IMR-90 (cell line): ENCODE data around the gene DNAJC4. TPM values are rescaled to one million over a fixed set of nuclear protein-coding genes. Genes with fewer than 3 reads are reported as not detected.

Experiments
- ATAC-seq: fragments of 200-7000 bp; cut with Tn5 transposase; 2 replicates; pipeline ENCODE4 v1.9.1; 2020; ENCODE audit warnings: low read depth, mild to moderate bottlenecking, moderate library complexity
- BruUV-seq: library from RNA; stranded (reverse); fragments of 400-500 nt; replicated peaks from 2 replicates; lab custom pipeline; 2021; lab: Mats Ljungman, UMichigan
- CTCF ChIA-PET: fragments of 300-600 bp; formaldehyde crosslinking; extraction: SDS; loops from one replicate; lab custom pipeline; 2021; ENCODE audit warnings: antibody characterized with exemption; lab: Yijun Ruan, JAX
- POLR2A ChIA-PET: fragments of 300-600 bp; sonication (Branson Sonifier 250); formaldehyde crosslinking; loops from one replicate; lab custom pipeline; 2022; ENCODE audit warnings: antibody characterized with exemption; ENCODE audit not compliant: unreplicated experiment; lab: Charles Lee
- DNase-seq: peaks from one replicate; pipeline ENCODE4 v3.0.0; 2013
- H2AFZ ChIP-seq: replicated peaks from 2 replicates; pipeline ENCODE3; 2013; ENCODE audit warnings: low read length, mild to moderate bottlenecking; ENCODE audit not compliant: poor library complexity
- H2AK5ac ChIP-seq: 2 replicates; pipeline ENCODE4 v1.6.1; 2013; ENCODE audit warnings: low read depth, low read length, inconsistent platforms
- H2AK9ac ChIP-seq: replicated peaks from 2 replicates; pipeline ENCODE3; 2013; ENCODE audit warnings: mild to moderate bottlenecking, low read depth, low read length, moderate library complexity; ENCODE audit not compliant: poor library complexity
- H2BK120ac ChIP-seq: 2 replicates; pipeline ENCODE4 v1.6.1; 2013; ENCODE audit warnings: low read depth, low read length, inconsistent platforms
- H2BK15ac ChIP-seq: 3 replicates; pipeline ENCODE4 v1.6.1; 2013; ENCODE audit warnings: low read depth, low read length, inconsistent platforms
- H2BK20ac ChIP-seq: 2 replicates; pipeline ENCODE4 v1.6.1; 2013; ENCODE audit warnings: low read depth, mild to moderate bottlenecking, inconsistent platforms, low read length, moderate library complexity
- H2BK5ac ChIP-seq: 2 replicates; pipeline ENCODE4 v1.6.1; 2013; ENCODE audit warnings: mild to moderate bottlenecking, low read depth, low read length, inconsistent platforms; ENCODE audit not compliant: poor library complexity, severe bottlenecking
- H3K14ac ChIP-seq: replicated peaks from 2 replicates; pipeline ENCODE4 v1.6.1; 2013; ENCODE audit warnings: low read depth, low read length, inconsistent platforms
- H3K18ac ChIP-seq: 2 replicates; pipeline ENCODE4 v1.6.1; 2013; ENCODE audit warnings: low read depth, low read length, control low read depth
- H3K23ac ChIP-seq: 2 replicates; pipeline ENCODE4 v1.6.1; 2013; ENCODE audit warnings: low read depth, low read length, inconsistent platforms
- H3K27ac ChIP-seq: 2 replicates; pipeline ENCODE4 v1.5.1; 2013; ENCODE audit warnings: mild to moderate bottlenecking, control low read depth, low read length; ENCODE audit not compliant: insufficient read depth
- H3K27me3 ChIP-seq: 2 replicates; pipeline ENCODE4 v1.6.1; 2013; ENCODE audit warnings: low read length; ENCODE audit not compliant: control insufficient read depth, insufficient read depth
- H3K36me3 ChIP-seq: 2 replicates; pipeline ENCODE4 v1.6.1; 2013; ENCODE audit warnings: low read length, mixed read lengths; ENCODE audit not compliant: control insufficient read depth, insufficient read depth
- H3K4ac ChIP-seq: 2 replicates; pipeline ENCODE4 v1.6.1; 2013; ENCODE audit warnings: low read depth, low read length, inconsistent platforms
- H3K4me1 ChIP-seq: 2 replicates; pipeline ENCODE4 v1.6.1; 2013; ENCODE audit warnings: low read length, mixed read lengths; ENCODE audit not compliant: control insufficient read depth, insufficient read depth
- H3K4me2 ChIP-seq: 2 replicates; pipeline ENCODE4 v1.6.1; 2013; ENCODE audit warnings: low read depth, mild to moderate bottlenecking, control low read depth, low read length, moderate library complexity
- H3K4me3 ChIP-seq: 2 replicates; pipeline ENCODE4 v1.5.1; 2013; ENCODE audit warnings: low read depth, mild to moderate bottlenecking, control low read depth, low read length, moderate library complexity; ENCODE audit not compliant: insufficient read depth
- H3K56ac ChIP-seq: 2 replicates; pipeline ENCODE4 v1.6.1; 2013; ENCODE audit warnings: low read length, inconsistent platforms; ENCODE audit not compliant: insufficient read depth; ENCODE audit errors: extremely low read depth
- H3K79me1 ChIP-seq, 2 experiments: 2 replicates each; pipeline ENCODE4 v1.6.1; 2013; ENCODE audit warnings: low read length in 2 of 2, inconsistent platforms in 1 of 2, low read depth in 1 of 2
- H3K9ac ChIP-seq: 2 replicates; pipeline ENCODE4 v1.6.1; 2013; ENCODE audit warnings: low read depth, low read length, control low read depth
- H3K9me1 ChIP-seq: 2 replicates; pipeline ENCODE4 v1.6.1; 2013; ENCODE audit warnings: low read length, inconsistent platforms; ENCODE audit not compliant: insufficient read depth
- H3K9me3 ChIP-seq: 2 replicates; pipeline ENCODE4 v1.6.1; 2013; ENCODE audit warnings: low read length; ENCODE audit not compliant: control insufficient read depth, insufficient read depth
- H4K20me1 ChIP-seq: 2 replicates; pipeline ENCODE4 v1.6.1; 2013; ENCODE audit warnings: low read length, inconsistent platforms; ENCODE audit not compliant: insufficient read depth
- H4K5ac ChIP-seq: 2 replicates; pipeline ENCODE4 v1.6.1; 2013; ENCODE audit warnings: mild to moderate bottlenecking, low read depth, low read length, control low read depth
- H4K8ac ChIP-seq, 2 experiments: 2 replicates each; pipeline ENCODE4 v1.6.1; 2013; ENCODE audit warnings: low read depth in 2 of 2, low read length in 2 of 2, control low read depth in 1 of 2, inconsistent platforms in 1 of 2
- H4K91ac ChIP-seq: 2 replicates; pipeline ENCODE4 v1.6.1; 2013; ENCODE audit warnings: low read depth, low read length, inconsistent platforms; ENCODE audit not compliant: insufficient read depth
- BHLHE40 ChIP-seq: fragments of 150-350 bp; IDR thresholded peaks from 2 replicates; pipeline ENCODE4 v1.6.1; 2016; ENCODE audit warnings: mild to moderate bottlenecking, low read depth, low read length
- CEBPB ChIP-seq: IDR thresholded peaks from 2 replicates; pipeline ENCODE4 v1.6.1; 2012; ENCODE audit warnings: low read depth, low read length, improper control_type of control experiment
- CHD1 ChIP-seq: IDR thresholded peaks from 2 replicates; pipeline ENCODE4 v1.6.1; 2012; ENCODE audit warnings: low read depth, low read length, improper control_type of control experiment
- CTCF ChIP-seq: conservative IDR thresholded peaks from 2 replicates; pipeline ENCODE4 v1.5.1; 2012; ENCODE audit warnings: mild to moderate bottlenecking, low read depth, low read length, improper control_type of control experiment
- ELK1 ChIP-seq: fragments of 150-350 bp; IDR thresholded peaks from 2 replicates; pipeline ENCODE4 v1.6.1; 2016; ENCODE audit warnings: low read depth, mild to moderate bottlenecking, low read length, moderate library complexity, borderline replicate concordance
- FOS ChIP-seq: fragments of 150-350 bp; IDR thresholded peaks from 2 replicates; pipeline ENCODE4 v1.6.1; 2016; ENCODE audit warnings: low read depth, low read length
- MAFK ChIP-seq: IDR thresholded peaks from 2 replicates; pipeline ENCODE4 v1.6.1; 2012; ENCODE audit warnings: low read depth, low read length, improper control_type of control experiment
- MAZ ChIP-seq: IDR thresholded peaks from 2 replicates; pipeline ENCODE4 v1.6.1; 2012; ENCODE audit warnings: low read depth, mild to moderate bottlenecking, low read length, improper control_type of control experiment, moderate library complexity, borderline replicate concordance
- MXI1 ChIP-seq: IDR thresholded peaks from 2 replicates; pipeline ENCODE4 v1.6.1; 2012; ENCODE audit warnings: low read depth, mild to moderate bottlenecking, low read length, moderate library complexity, borderline replicate concordance
- POLR2A ChIP-seq: IDR thresholded peaks from 2 replicates; pipeline ENCODE4 v1.6.1; 2012; ENCODE audit warnings: mild to moderate bottlenecking, low read depth, low read length
- RAD21 ChIP-seq: IDR thresholded peaks from 2 replicates; pipeline ENCODE4 v1.6.1; 2012; ENCODE audit warnings: low read length, improper control_type of control experiment
- RCOR1 ChIP-seq: IDR thresholded peaks from 2 replicates; pipeline ENCODE4 v1.6.1; 2012; ENCODE audit warnings: mild to moderate bottlenecking, low read length, improper control_type of control experiment; ENCODE audit not compliant: insufficient replicate concordance
- RFX5 ChIP-seq: IDR thresholded peaks from 2 replicates; pipeline ENCODE4 v1.8.0; 2012; ENCODE audit warnings: low read depth, mild to moderate bottlenecking, low read length, moderate library complexity
- SMC3 ChIP-seq: fragments of 150-350 bp; IDR thresholded peaks from 2 replicates; pipeline ENCODE4 v1.6.1; 2016; ENCODE audit warnings: low read depth, mild to moderate bottlenecking, antibody characterized with exemption, low read length, moderate library complexity
- USF2 ChIP-seq: fragments of 150-350 bp; IDR thresholded peaks from 2 replicates; pipeline ENCODE4 v1.6.1; 2017; ENCODE audit warnings: mild to moderate bottlenecking, antibody characterized with exemption, low read length, low read depth
- WGBS, 2 experiments: methylation state at CpG; one replicate each; pipeline versions ENCODE4 v1.1.5 to v1.1.7; 2013; ENCODE audit warnings: missing lambda C conversion rate in 2 of 2; ENCODE audit not compliant: insufficient read length in 1 of 2; ENCODE audit errors: extremely low coverage in 2 of 2; 5-methylcytosine and 5-hydroxymethylcytosine counted together
- dilution Hi-C: fragments of 300-500 bp; cut with HindIII; formaldehyde crosslinking; loops from one replicate; pipeline ENCODE4 v1.14.3; 2018; ENCODE audit warnings: low sequenced_read_pairs; ENCODE audit not compliant: unreplicated experiment
- in situ Hi-C: fragments of 300-500 bp; cut with MboI; formaldehyde crosslinking; loops from 3 replicates; pipeline ENCODE4 v1.14.3; 2019; ENCODE audit warnings: low sequenced_read_pairs, inconsistent platforms, mixed read lengths
- intact Hi-C: fragments of 100-400 bp; cut with micrococcal nuclease; formaldehyde crosslinking; loops from 2 replicates; pipeline ENCODE4 v1.10.0; 2022
- polyA plus RNA-seq, 3 experiments: library from polyadenylated mRNA; depleted of rRNA; stranded (reverse); fragments of >200 nt; gene quantifications; 2 replicates each; pipeline ENCODE4 v1.2.3, GENCODE V29; 2012; ENCODE audit warnings: low replicate concordance in 1 of 3
- total RNA-seq: library from RNA; depleted of rRNA; stranded (reverse); fragments of >200 nt; gene quantifications from 2 replicates; pipeline ENCODE4 v1.2.3, GENCODE V29; 2012

DNAJC4 gene
- total and polyA plus RNA-seq, 2 of the 4 experiments (the other 2 are of a cell fraction), result 2.2 to 22.8 TPM

GRCh38 chr11:64219354-64219684 is 11.0 kb upstream of the DNAJC4 start:
- H3K4me3 ChIP-seq, result no peak overlapping the region
- ChIA-PET POLR2A (no interaction called here), CTCF (no interaction called here)
- no peak overlapping the region for H2BK20ac ChIP-seq
- ATAC-seq (no peak), DNase-seq (no peak)
- intact Hi-C loops (no loop called here), in situ Hi-C loops (no loop called here), dilution Hi-C loops (no loop called here)
- no peaks in the 10 kb centered on the region for H3K4me1 ChIP-seq
- H3K36me3 ChIP-seq, result peaks cover 5% of the 10 kb centered on the region
- no peak overlapping the region for H3K27ac ChIP-seq
- no peak overlapping the region for H3K18ac ChIP-seq
- H2AFZ ChIP-seq, result no peak overlapping the region
- BruUV-seq, result no TSS peak
- peaks cover 4 to 6% of the 10 kb centered on the region in 2 experiments; a peak in 2 of 4 replicates for H3K79me1 ChIP-seq
- no peak for TF ChIP-seq USF2
- no peak for TF ChIP-seq POLR2A
- TF ChIP-seq MAFK, result no peak
- TF ChIP-seq CEBPB, result no peak
- no peak for TF ChIP-seq RAD21
- no peak for TF ChIP-seq FOS
- TF ChIP-seq BHLHE40, result no peak
- no peak for TF ChIP-seq CHD1
- TF ChIP-seq RCOR1, result no peak
- no peak for TF ChIP-seq MXI1
- no peak for TF ChIP-seq MAZ
- no peak for TF ChIP-seq CTCF
- TF ChIP-seq RFX5, result no peak
- no peak for TF ChIP-seq ELK1
- no peak for TF ChIP-seq SMC3
- no peak overlapping the region for H2BK120ac ChIP-seq
- H3K9me1 ChIP-seq, result 0 out of 2 replicates have a peak, but pooled peaks cover 6% of the 10 kb centered on the region
- no peak overlapping the region for H3K14ac ChIP-seq
- H4K20me1 ChIP-seq, result no peaks in the 10 kb centered on the region
- no peaks in the 10 kb centered on the region for H3K27me3 ChIP-seq
- H3K23ac ChIP-seq, result no peak overlapping the region
- no peak overlapping the region for H2BK5ac ChIP-seq
- 100% methylated on average over 1 of the region's 7 CpGs; no CpG with 5 or more reads in 1 of the 2 experiments for WGBS, 2 experiments
- H3K4me2 ChIP-seq, result no peak overlapping the region
- no peak overlapping the region for H2AK5ac ChIP-seq
- no peak overlapping the region for H4K91ac ChIP-seq
- H3K9me3 ChIP-seq, result no peaks in the 10 kb centered on the region
- no peak overlapping the region for H2BK15ac ChIP-seq
- no peak overlapping the region for H3K4ac ChIP-seq
- H4K8ac ChIP-seq, result no peak overlapping the region
- no peak overlapping the region for H3K9ac ChIP-seq
- no peak overlapping the region for H4K5ac ChIP-seq
- no peak overlapping the region for H2AK9ac ChIP-seq
- H3K56ac ChIP-seq, result no peak overlapping the region
